AG08395 (cell line): ENCODE data around the gene BOD1.
"Not testable (repeated sequence)": the region's sequence is repeated elsewhere in the genome, so short reads cannot be mapped to it uniquely, and the experiment has no call there.

ENCODE experiments used
- DNase-seq: peaks from one replicate; pipeline ENCODE4 v3.0.0; 2012; ENCODE audit warnings: mixed read lengths, low spot score

The BOD1 gene

DNA sequence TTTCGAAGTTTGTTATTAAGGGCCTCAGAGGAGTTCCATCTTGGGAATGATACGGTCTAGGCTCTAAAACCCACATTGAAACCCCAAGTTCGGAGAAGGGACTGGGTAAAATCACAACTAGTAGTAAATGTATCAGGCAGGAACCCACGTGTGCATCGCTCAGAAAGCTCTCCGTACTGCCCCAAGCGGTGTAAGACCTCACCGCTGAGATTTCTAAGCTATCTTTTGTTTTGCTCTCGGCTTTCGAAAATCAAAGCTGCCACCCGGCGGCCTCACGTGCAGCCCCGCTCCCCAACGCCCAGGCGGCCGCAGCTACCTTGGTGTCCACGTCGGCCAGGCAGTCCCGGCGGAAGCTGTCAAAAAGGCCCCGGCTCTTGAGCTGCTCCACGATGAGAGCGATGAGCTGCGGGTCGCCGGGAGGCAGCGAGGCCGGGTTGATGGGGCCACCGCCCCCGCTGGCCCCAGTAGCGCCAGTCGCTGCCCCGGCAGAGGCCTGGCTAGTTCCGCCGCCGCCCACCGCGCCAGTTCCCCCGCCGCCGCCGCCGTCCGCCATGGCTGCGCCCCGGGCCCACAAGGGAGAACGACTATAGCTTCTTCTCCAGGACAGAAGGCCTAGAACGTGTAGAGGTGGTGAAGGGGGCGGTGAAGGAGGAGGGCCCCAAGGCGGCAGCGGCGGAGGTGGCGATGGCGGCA is 420 bp downstream of the BOD1 start:
- DNase-seq, result peak; percentile 81

DNA sequence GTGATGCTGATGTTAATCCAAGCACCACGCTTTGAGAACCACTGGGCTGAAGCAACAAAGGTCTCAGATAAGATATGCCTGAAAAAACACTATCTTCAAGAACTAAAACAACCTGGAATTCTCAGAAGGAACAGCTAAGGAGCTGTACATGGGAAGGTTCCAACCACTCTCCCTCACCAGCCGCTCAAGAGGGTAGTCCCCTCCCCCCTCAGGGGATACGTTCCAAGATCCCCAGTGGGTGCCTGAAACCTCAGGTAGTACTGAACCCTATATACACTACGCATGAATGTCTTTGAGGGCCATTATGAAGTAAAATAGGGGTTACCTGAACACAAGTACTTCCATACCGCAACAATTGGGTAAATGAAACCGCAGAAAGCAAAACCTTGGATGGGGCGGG is 1.9 kb downstream of the BOD1 start:
- no peak for DNase-seq

DNA sequence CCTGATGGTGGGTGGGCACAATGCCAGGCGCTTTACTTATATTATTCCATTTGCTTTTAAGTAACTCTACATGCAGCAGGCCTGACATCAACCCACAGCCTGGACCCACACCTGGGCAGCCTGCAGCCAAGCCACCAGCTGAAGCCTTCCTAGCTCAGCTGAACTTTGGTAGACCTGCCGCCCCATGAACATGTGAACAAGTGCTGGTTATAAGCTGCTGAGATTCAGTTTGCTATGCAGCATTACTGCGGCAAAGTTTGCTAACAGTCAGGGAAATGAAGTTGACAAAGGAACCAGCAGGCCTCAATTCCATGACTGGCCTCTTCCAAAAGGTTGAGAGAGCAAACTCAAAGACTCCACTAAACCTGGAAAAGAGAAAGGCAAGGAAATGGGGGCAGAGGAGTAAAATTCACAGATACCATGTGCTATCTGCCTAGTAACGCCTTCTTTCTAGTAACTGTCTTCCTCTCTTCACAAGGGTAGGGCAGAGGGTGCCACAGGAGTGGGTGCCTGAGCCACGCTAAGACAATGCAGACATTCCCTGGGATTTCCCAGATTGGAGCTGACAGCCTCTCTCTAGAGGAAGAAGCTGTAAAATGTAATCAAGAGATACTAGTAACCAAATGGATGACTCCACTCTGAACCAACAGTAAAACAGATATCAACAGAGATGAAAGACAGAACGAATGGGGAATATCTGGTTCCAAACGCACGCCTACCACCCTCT is 2.9 kb downstream of the BOD1 start:
- no peak for DNase-seq

DNA sequence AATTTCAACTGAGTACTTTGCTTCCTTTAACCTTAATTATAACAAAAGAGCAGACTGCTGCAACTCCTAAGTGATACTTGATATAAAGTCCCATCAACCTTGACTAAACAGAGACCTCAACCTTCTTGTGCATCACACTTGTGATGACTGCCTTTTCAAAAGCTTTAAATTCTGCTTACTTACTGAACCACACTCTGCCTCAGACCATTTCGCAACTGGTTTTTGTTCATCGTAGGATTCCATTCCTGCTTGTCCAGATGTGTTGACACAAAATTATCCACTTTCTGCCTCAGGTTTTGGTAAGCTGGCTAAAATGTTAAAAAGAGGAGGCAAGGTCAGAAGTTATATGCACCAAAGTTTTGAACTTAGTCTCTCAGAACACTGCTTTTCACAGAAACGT is 3.5 kb downstream of the BOD1 start:
- DNase-seq, result no peak

DNA sequence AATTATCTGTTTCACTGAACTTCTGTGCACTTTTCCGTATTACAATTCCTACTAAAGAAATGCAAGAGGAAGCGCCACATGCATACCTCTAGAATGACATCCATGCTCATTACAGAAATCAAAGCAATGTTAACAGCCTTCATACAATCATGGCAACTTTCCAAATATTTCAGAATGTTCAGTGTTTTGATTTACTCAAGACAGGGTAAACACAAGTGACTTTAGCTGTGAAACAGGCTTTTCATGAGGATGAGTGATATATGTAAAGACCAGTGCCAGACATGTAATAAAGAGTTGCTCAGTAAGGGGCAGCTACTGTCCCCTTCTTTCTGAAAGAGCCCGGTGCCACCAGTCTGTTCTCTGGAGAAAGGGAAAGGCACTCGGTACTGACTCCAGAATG is 4.7 kb downstream of the BOD1 start:
- no peak for DNase-seq

DNA sequence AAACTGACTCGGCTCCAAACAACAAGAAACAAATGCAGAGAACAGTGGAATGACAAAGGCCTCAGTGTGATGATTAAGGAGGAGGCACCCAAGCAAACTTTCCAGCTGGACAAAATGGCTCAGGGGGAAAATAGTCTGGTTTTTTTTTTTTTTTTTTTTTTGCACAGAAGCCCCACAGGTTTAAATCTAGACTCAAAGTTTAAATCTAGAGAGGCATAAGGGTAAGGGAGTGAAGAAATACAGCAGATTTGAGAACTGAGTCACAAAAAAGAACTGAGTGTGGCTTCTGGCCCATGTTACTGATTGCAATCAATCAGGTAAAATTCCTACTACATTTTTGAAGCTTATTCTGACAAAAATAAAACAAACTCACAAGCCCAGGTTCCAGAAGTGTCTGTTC is 12.3 kb downstream of the BOD1 start:
- no peak for DNase-seq

DNA sequence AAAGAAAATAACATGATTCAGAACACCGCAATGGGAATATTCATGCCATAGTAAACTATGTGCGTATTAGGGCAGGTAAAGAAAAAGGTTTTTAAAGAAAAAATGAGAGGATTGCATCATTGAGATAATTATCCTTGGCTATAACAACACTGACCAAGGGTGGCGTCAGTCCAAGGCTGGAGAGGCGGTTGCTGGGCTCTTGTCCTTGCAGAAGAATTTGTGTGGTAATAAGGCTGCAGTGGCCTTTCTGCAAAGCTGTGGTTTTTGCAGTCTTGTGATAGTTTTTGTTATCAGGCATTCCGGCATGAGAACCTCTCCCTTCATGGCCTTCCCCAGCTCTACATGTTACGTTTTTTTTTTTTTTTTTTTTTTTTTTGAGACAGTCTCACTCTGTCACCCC is 14.0 kb downstream of the BOD1 start:
- peak; percentile 56 for DNase-seq

DNA sequence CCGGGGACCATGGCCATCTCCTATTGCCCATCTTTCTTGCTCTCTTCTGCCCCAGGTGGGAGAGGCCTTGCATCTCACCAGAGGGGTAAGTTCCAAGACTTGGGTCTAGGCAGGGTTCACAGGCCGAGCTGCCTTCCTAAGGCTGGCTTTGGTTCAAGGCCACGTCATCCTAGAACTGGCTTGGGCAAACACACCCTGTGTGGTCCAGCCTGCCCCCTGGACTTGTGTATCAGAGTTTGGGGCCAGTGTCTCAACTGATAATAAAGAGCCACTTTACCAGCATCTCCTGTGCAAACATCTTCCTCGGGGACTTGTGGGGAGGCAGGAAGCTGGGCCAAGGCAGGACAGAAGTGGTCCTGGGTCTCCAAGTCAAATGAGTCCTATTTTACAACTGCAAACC is 17.8 kb downstream of the BOD1 start:
- DNase-seq, result no peak

DNA sequence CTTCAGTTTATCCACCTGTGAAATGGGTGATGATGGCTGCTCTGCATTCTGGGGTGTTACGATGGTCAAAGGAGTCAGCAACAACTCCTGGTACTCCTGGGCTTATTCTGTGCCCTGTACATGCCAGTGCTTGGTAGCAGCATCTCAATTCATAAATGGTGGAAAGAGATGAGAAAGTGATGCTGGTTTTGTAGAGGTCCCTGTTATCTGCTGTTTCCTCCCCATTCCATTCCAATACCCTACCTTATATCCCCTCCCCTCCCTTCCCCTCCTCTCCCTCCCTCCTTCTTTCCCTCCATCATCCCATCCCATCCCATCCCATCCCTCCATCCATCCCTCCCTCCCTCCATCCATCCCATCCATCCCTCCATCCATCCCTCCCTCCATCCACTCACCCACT is 19.1 kb downstream of the BOD1 start:
- no peak for DNase-seq

DNA sequence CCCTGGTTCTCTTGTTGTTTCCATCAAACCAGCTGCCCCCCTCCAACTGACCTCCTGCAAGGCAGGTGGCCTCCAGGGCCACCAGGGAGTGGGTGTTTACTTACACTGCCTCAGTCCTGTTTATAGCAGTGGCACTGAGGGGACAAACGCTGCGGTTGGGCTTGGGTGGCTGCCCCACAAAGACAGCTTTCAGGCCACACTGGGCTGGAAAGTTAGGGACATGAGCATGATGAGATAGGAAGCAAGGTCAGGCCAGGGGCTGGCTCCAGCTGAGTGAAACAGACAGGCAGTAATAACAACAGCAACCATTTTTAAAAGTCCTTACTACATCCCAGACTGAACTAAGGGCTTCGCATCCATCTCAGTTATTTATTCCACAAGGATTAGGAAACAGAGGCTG is 20.6 kb downstream of the BOD1 start:
- DNase-seq, result no peak

DNA sequence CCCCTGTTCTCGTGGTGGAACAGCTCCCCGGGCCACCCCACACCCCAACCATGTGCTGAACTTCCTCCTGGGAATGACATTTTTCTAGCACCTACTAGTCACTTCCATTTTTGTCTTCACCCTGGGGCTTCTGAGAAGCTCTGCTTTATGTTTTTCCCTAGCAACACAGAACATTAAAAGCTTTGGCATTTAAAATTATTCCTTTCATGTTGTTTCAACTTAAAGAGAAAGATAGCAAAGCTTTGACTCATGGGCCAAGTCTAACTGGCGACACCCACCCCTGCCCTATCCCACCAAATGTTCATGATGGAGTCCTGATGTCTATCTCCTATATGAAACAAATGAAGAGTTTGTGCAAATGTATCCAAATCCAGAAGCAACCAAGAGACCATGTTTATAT is 22.4 kb downstream of the BOD1 start:
- peak; percentile 15 for DNase-seq

DNA sequence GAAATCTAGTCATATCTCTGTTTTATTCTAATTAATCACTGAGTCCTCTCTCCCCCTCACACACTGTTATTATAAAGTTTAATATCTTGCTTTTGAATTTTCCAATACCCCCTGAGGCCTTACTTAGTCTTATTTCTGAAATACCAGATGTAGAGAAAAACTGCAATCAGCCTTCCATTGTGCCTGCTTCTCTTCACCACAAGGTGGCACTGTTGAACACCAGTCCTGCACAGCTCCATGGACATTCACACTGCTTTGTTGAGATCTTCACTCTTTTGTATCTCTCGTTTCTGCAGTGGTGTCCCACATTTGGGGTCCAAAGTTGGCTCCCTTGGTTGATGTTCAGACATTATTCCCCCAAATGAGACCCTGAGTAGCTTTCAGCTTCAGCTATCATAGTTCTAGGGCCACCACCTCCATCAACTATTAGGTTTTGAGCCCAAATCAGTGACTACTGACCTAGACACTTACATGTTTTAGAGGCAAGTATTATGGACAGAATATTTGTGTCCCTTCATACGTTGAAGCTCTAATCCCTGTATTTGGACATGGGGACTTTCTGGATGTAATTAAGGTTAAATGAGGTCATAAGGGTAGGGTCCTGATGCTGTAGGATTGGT is 24.3 kb downstream of the BOD1 start:
- no peak for DNase-seq

DNA sequence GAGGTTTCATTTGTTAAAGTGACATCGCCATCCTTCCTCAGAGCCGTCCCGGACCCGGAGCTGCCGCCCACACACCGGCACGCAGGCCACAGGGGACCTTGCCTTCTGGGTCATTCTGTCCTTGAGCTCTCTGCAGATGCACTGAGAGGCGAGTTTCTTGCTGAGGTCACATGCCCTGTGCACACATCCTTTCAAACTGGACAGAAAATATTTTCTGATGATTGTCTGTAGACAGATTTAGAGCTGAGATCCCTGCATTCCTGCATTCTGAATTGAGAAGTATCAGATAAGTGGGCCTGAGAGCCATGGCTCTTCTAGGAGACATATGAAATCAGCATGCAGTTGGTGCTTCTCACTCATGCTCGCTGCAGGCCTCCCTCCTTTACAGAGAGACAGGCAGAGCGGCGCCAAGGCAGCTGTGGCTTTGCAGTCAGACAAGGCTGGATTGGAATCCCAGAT is 25.4 kb downstream of the BOD1 start:
- peak; percentile 38 for DNase-seq

DNA sequence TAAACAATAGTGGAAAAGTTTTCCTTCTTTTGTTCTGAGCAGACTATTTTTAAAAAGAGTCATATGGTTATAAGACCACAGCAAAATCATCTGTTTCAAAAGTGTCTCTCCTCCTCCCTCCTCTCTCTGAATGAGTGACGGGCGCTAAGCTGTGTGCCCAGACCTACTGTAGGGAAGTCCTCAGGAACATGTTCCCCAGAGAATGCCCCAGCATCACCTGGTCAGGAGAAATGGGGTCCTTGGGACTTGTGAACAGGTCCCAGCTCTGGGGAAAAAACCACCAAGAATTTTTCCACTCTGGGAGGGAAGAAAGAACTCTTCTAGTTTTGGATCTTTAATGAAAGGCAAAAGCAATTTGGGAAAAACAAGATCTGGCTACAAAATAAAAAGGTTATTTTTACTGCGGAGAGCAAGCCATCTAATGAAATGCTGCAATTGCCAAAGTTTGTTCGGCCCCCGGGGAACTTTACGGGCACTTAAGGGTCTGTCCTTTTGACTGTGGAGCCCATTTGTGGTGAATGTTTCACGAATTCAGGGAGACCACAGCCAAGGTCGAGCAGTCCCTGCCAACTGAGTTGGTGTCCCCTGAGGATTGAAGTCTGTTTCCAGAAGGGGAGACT is 25.9 kb downstream of the BOD1 start:
- no peak for DNase-seq

DNA sequence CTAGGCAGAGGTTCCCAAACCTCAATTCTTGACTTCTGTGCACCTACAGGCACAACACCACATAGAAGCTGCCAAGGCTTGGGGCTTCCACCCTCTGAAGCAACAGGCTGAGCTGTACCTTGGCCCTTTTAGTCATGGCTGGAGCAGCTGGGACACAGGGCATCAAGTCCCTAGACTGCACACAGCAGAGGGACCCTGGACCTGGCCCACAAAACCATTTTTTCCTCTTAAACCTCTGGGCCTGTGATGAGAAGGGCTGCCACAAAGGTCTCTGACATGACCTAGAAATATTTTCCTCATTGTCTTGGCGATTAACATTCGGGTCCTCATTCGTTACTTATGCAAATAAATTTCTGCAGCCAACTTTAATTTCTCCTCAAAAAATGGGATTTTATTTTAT is 30.3 kb downstream of the BOD1 start:
- DNase-seq, result not testable (repeated sequence)

DNA sequence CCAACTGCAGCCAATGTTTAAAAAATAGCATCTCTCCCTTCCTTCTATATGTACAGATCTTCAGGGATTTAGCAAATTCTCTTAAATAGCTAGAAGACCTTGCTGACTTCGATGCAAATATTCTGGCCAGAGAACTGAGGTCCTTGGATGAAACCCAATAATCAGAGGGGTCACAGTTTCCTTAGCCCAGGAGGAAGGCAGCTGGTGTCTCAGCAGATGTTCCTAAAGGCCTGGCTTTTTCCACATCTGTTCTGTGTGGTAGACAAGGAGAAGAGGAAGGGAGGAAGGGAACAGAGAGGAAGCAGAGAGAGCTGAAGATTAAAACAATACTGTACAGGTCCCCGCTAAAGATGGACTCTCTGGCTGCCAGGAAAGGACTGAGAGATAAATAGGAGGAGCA is 33.1 kb downstream of the BOD1 start:
- no peak for DNase-seq

DNA sequence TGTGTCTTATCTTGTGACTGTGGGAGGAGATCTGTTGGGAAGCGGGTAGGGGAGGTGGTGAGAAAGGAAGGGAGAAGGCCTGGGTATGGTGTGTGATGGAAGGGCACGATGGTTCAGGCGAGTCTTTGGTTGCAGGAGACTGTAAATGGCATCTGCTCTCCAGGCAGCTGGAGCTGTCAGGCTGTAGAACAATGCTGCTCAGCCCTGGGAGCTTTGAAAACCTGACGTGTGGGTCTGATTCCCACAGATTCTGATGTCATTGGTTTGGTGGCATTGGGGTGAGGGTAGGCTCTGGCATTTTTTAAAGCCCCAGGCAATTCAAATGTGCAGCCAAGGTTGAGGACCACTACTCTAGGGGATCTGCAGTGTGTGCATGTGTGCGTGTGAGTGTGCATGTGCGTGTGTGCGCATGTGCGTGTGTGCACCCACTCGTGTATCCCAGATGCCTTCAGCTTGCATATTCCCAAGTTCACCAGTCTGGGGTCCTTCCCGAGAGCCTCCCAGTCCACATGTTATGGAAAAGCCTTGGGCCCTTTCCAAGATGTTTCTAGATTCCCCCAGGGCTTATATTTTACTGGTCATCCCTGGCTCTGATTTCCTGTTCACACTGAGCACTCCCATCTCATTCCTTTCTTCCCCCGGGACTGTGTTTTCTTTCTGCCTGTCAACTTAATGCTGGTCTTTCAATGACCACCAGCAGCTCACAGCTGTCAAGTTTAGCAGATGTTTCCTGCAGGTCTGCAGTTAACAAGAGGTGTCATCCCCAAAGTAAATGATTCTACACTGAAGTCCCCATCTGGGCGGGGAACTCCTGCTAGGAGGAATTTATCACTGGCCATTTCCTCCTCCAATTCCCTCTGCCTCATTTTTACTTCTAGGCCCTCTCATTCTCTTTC is 34.0 kb downstream of the BOD1 start:
- DNase-seq, result peak; percentile 40

DNA sequence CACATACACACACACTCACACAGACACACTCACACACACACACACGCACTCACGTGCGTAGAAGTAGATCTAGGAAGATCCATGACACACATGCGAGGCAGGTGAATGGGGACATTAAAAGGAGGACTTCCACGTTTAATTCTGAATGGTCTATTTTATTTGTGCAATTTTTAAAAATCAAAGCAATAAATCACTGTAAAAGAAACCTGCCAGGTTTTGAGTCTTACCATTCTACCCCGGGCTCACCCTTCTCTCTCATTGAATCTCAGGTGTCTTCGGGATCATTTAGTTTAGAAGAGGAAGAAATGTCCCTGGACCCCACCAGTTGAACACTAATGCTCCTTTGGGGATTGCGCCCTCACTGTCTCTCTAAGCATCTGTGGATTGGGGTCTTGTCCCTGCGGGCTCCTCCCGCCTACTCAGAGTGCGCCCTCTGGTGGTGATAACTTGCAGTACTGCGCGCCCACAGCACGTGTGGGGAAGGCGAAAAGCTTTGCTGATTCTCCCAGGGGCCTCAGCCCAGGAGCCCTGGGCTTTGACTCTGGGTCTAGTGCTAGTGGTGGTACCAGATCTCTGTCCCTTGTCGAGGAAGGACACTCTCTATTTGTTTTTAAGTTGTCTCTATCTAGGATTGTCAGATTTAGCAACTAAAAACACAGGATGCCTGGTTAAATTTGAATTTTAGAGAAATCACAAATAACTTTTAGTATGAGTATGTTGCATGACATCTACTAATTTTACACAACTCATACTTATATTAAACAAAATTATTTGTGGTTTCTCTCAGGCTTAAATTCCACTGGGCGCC is 34.8 kb downstream of the BOD1 start:
- DNase-seq, result peak; percentile 47

DNA sequence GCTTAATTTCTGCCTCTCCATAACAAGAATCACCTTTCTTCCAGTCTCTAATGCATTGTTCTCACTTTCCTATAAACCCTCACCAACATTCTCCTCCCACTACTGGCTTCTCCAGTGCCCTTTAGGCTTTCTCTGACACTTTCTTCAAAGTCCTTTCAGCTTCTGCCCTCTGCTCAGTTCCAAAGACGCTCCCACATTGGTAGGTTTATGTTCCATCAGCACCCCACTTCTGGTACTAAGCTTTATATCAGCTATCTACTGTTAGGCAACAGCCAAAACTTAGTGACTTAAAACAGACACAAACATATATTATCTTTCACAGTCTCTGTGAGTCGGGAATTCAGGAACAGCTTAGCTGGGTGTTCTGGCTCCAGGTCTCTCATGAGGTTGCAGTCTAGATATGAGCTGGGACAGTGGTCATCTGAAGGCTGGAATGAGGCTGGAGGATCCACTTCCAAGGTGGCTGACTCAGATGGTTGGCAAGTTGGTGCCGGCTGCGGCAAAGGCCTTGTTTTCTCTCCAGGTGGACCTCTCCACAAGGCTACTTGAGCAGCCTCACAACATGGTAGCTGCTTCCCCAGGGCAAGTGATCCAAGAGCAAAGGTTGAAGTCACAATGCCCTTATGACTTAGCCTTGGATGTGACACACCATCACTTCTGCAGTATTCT is 37.4 kb downstream of the BOD1 start:
- DNase-seq, result no peak

DNA sequence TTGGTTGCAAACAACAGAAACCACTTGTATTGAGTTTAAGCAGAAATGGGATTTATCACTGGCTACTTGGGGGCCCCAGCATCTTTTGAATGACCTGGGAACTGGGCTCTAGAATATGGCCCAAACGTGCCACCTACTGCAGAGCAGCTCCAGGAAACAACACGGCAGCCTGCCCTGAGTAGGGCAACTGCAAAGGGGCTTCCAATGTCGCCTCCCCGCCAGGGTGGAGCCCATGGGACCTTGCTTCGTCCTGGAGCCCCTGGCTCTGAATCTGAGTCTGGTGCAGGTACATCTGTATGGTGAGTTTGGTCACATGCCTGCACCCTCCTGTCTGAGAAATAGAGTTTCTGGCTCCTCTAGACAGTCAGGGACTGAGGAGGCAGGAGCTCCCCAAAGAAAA is 38.6 kb downstream of the BOD1 start:
- DNase-seq, result no peak
